Activated T-helper 17 cell treated with anti-CD3 and anti-CD28 coated beads, Interleukin-2, amount 50 U/mL, for 72 hours (primary cell): Measurements from ENCODE around the gene CORO2A. TPM values are rescaled to one million over a fixed set of nuclear protein-coding genes. Genes with fewer than 3 reads are reported as not detected.

Source experiments
- ATAC-seq: fragments of 150-1000 bp; cut with Tn5 transposase; replicated peaks from 2 replicates; pipeline ENCODE4 v1.10.0; 2021; ENCODE audit warnings: mild to moderate bottlenecking, moderate library complexity
- H3K27ac Mint-ChIP-seq: one replicate; pipeline ENCODE4 v1.8.0; 2022; ENCODE audit warnings: mixed read lengths
- H3K27me3 Mint-ChIP-seq: one replicate; pipeline ENCODE4 v1.8.0; 2022; ENCODE audit warnings: mixed read lengths
- H3K36me3 Mint-ChIP-seq: one replicate; pipeline ENCODE4 v1.8.0; 2022; ENCODE audit warnings: low read depth, mild to moderate bottlenecking, mixed read lengths
- H3K4me1 Mint-ChIP-seq: one replicate; pipeline ENCODE4 v1.8.0; 2022; ENCODE audit warnings: mixed read lengths
- H3K4me3 Mint-ChIP-seq: one replicate; pipeline ENCODE4 v1.8.0; 2022; ENCODE audit warnings: mild to moderate bottlenecking, mixed read lengths
- H3K9me3 Mint-ChIP-seq: one replicate; pipeline ENCODE4 v1.8.0; 2022; ENCODE audit warnings: mixed read lengths
- total RNA-seq, 2 donors: library from RNA; stranded (reverse); gene quantifications; one replicate each; pipeline ENCODE4 v1.2.3, GENCODE V29; 2022

CORO2A gene
- total RNA-seq, 2 donors from 2014 or later = 9.9 to 18.2 TPM

DNA sequence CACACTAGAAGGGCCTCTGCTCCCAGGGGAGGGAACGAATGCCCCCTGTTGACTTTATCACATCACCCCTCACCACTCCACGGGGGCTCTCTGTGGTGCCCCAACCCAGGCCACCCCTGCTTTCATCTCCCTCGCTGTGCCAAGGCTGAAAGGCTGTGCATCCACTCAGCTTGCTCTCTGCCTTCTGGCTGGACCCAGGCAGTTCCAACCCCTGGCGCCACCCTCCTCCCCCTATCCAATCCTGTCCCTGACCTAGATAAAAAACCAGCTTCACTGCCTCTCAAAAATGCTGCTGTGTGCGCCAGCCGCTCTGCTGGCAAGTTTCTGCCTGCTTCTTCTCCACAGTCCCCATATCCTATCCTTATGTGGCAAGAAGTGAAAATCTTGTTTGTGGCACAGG lies 22.4 kb upstream of the CORO2A start:
- Mint-ChIP-seq H3K9me3 (no peaks in the 10 kb centered on the region), H3K4me3 (no peak overlapping the region), H3K4me1 (no peaks in the 10 kb centered on the region), H3K27me3 (no peaks in the 10 kb centered on the region), H3K27ac (peak overlapping the region; percentile 13), H3K36me3 (peaks cover 15% of the 10 kb centered on the region)
- ATAC-seq = no peak

DNA sequence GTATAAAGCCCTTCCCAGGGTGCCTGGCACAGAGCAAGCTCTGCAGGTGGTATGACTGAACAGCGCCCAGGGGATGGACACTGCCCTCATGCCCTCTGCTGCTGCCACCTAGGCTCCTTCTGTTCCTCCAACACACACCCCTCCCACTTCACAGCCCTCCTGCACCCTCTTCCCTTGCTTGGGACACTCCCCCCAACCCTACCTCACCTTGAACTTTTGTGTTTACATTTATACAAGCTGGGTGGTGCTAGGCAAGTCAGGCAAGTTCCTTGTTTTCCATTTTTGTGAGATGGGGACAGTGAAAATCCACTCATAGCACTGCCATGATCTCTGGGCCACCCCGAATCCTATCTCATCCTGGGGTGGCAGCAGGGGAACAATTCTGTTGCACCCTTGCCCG lies 18.8 kb upstream of the CORO2A start:
- no peak for ATAC-seq
- H3K27ac Mint-ChIP-seq = no peak overlapping the region
- no peaks in the 10 kb centered on the region for H3K27me3 Mint-ChIP-seq
- H3K4me1 Mint-ChIP-seq = no peaks in the 10 kb centered on the region
- H3K9me3 Mint-ChIP-seq = no peaks in the 10 kb centered on the region
- peaks cover 5% of the 10 kb centered on the region for H3K36me3 Mint-ChIP-seq
- H3K4me3 Mint-ChIP-seq = no peak overlapping the region

- peaks cover 5% of the 10 kb centered on the region for H3K36me3 Mint-ChIP-seq
- no peak for ATAC-seq
- H3K27ac Mint-ChIP-seq = no peak overlapping the region
- no peaks in the 10 kb centered on the region for H3K27me3 Mint-ChIP-seq
- no peak overlapping the region for H3K4me3 Mint-ChIP-seq
- H3K9me3 Mint-ChIP-seq = no peaks in the 10 kb centered on the region
- no peaks in the 10 kb centered on the region for H3K4me1 Mint-ChIP-seq
Observed at GRCh38 chr9:98210435-98210834, 18.0 kb upstream of the CORO2A start.

DNA sequence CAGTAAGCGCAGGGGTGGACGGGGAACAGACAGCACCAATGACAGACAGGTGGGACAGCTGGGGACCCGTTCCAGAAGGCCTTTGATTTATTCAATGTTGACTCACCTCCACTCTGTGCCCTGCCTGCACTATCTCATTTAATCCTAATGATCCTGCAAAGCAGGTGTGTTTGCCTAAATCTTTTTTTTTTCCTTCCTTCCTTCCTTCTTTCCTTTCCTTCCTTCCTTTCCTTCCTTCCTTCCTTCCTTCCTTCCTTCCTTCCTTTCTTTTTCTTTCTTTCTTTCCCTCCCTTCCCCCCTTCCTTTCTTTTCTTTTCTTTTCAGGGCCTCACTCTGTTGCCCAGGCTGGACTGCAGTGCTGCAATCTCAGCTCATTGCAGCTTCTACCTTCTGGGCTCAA lies 17.1 kb upstream of the CORO2A start:
- H3K27me3 Mint-ChIP-seq = no peaks in the 10 kb centered on the region
- H3K27ac Mint-ChIP-seq = no peak overlapping the region
- H3K4me3 Mint-ChIP-seq = no peak overlapping the region
- H3K4me1 Mint-ChIP-seq = no peaks in the 10 kb centered on the region
- H3K36me3 Mint-ChIP-seq = no peaks in the 10 kb centered on the region
- H3K9me3 Mint-ChIP-seq = no peaks in the 10 kb centered on the region
- no peak for ATAC-seq

DNA sequence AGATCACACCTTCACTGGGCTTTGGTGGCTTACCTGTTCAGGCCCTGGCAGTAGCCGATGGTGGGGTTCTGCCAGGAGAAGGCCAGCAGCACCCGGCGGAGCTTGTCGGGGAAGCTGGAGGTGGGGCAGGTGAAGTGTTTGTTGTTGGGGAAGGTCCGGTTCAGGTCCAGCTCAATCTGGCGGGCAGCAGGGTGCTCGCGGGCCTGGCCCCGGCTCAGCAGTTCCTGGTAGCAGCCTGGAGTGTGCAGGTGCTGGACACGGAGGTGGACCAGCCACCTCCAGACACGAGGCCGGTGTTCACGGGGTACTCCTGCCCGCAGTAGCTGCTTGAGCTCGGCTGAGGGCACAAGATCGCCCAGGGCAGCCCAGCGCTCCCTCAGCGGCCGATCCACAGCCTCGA lies 16.2 kb upstream of the CORO2A start:
- no peaks in the 10 kb centered on the region for H3K4me1 Mint-ChIP-seq
- H3K27me3 Mint-ChIP-seq = no peaks in the 10 kb centered on the region
- no peaks in the 10 kb centered on the region for H3K36me3 Mint-ChIP-seq
- no peak overlapping the region for H3K4me3 Mint-ChIP-seq
- H3K27ac Mint-ChIP-seq = no peak overlapping the region
- H3K9me3 Mint-ChIP-seq = no peaks in the 10 kb centered on the region
- ATAC-seq = no peak

DNA sequence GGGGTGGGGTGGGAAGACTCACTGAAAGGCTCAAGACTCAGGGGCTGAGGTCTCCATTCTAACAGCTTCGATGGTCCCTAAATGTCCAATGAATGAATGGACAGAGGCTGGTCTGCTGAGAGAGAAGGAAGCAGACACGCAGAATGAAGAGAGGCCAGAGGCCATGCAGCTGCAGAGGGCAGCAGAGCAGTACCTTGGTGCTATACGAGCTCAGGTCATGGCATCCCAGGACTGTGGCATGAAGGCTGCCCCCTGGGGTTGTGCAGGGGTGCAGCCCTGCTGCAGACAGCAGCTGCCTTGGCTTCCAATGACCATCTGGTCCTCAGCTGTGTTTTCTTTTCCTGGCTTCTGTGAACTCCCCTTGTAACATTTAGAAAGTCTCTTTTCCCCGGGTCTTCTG lies 15.2 kb upstream of the CORO2A start:
- ATAC-seq = no peak
- Mint-ChIP-seq H3K36me3 (no peaks in the 10 kb centered on the region), H3K4me1 (no peaks in the 10 kb centered on the region), H3K27me3 (no peaks in the 10 kb centered on the region), H3K9me3 (no peaks in the 10 kb centered on the region), H3K4me3 (no peak overlapping the region), H3K27ac (no peak overlapping the region)

- ATAC-seq = no peak
- no peaks in the 10 kb centered on the region for H3K9me3 Mint-ChIP-seq
- no peak overlapping the region for H3K4me3 Mint-ChIP-seq
- H3K27me3 Mint-ChIP-seq = no peaks in the 10 kb centered on the region
- H3K4me1 Mint-ChIP-seq = no peaks in the 10 kb centered on the region
- H3K27ac Mint-ChIP-seq = no peak overlapping the region
- H3K36me3 Mint-ChIP-seq = no peaks in the 10 kb centered on the region
Observed at GRCh38 chr9:98206754-98207153, 14.3 kb upstream of the CORO2A start.

GRCh38 chr9:98204692-98205091 lies 12.3 kb upstream of the CORO2A start:
- Mint-ChIP-seq H3K4me3 (no peak overlapping the region), H3K36me3 (no peaks in the 10 kb centered on the region), H3K9me3 (no peaks in the 10 kb centered on the region), H3K4me1 (no peaks in the 10 kb centered on the region), H3K27ac (no peak overlapping the region), H3K27me3 (no peaks in the 10 kb centered on the region)
- ATAC-seq = no peak

DNA sequence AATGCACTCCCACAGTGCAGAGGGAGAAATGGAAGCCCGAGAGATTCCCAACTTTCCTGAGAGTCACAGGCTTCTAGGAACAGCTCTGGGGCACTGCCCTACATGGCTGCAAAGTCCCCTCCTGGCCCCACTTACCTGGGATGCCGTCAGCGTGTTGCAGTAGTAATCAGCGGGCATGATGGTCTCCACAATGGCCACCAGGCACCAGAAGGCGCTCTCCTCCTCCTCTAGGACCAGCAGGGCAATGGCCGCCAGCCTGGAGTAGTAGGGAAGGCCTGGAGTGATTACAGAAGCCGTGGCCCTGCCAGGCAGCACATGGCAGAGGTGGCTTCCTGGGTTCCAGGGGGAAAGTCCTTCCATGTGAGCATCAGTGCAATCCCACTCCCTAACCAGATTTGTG lies 10.7 kb upstream of the CORO2A start:
- Mint-ChIP-seq H3K36me3 (no peaks in the 10 kb centered on the region), H3K4me1 (no peaks in the 10 kb centered on the region), H3K9me3 (no peaks in the 10 kb centered on the region), H3K27ac (no peak overlapping the region), H3K27me3 (no peaks in the 10 kb centered on the region), H3K4me3 (no peak overlapping the region)
- ATAC-seq = no peak

DNA sequence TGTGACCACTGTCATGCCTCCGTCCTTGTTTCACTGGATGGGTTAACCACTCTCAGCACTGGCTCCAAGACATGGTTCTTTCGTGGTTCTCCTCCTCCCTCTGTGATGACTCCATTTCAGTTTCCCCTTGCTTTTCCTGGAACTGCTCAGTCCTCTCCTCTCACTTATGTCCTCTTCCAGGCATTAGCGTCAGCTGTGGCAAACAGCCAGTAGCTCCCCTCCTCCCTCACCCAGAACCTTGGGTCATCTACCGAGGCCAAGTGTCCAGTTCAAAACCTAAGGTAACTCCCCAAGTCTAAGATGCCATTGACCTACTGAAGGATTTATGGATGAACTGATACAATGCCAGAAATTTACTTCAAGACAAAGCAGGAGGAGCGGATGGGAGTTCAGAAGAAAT lies 9.8 kb upstream of the CORO2A start:
- Mint-ChIP-seq H3K27me3 (no peaks in the 10 kb centered on the region), H3K4me1 (no peaks in the 10 kb centered on the region), H3K4me3 (no peak overlapping the region), H3K27ac (no peak overlapping the region), H3K9me3 (no peaks in the 10 kb centered on the region), H3K36me3 (no peaks in the 10 kb centered on the region)
- no peak for ATAC-seq

DNA sequence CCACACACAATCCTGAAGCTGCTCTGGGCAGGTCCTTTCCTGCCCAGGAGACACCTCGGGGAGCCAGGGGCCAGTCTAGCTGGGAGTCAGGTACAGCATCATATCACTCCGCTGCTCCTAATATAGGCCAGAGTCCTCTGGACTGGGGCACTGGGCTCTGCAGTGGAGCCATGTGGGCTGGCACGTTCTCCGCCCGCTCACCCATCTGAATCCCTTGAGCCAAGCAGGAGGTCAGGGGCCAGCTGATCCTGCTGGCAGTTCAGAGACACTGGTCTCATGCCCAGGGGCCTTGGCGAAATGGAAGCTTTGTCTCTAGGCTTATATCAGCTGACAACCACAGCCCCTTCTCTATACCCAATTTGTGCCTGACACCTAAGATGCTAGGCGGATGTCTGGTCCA lies 9.3 kb upstream of the CORO2A start:
- Mint-ChIP-seq H3K27me3 (no peaks in the 10 kb centered on the region), H3K9me3 (no peaks in the 10 kb centered on the region)
- ATAC-seq = no peak

GRCh38 chr9:98201102-98201501 lies 8.7 kb upstream of the CORO2A start:
- Mint-ChIP-seq H3K27me3 (no peaks in the 10 kb centered on the region), H3K9me3 (no peaks in the 10 kb centered on the region), H3K36me3 (no peaks in the 10 kb centered on the region), H3K27ac (peak overlapping the region; percentile 48), H3K4me3 (no peak overlapping the region), H3K4me1 (no peaks in the 10 kb centered on the region)
- ATAC-seq = no peak

More for the DNA sequence above, 9.3 kb upstream of the CORO2A start:
- Mint-ChIP-seq H3K4me3 (no peak overlapping the region), H3K4me1 (no peaks in the 10 kb centered on the region), H3K36me3 (no peaks in the 10 kb centered on the region), H3K27ac (no peak overlapping the region)

DNA sequence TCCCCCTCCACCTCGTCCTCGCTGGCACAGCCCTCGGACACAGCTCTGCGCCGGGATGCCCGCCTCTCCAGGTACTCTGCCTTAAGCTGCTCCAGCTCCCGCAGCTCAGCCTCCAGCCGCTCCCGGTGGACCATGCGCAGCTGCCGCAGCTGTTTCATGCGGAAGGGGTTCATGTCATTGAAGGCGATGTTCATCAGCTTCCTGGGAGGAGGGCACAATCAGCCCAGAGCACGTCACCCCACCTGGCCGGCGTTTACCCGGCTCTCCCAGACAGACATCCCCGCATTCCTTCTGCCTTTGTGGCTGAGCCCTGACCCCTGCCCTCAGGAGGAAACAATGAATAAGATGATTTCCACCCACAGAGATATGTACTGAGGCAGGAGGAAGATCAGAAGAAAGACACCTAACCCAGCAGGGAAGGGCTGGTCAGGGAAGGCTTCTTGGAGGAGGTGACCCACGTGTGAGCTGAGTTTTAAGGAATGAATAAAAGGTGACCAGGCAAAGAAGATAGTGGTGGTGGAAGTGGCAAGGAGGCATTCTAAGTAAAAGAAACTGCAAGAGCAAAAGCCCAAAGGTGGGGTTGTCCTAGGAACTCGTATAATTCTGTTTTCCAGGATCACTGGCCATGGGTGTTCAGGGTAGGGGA lies 7.1 kb upstream of the CORO2A start:
- ATAC-seq = no peak
- no peaks in the 10 kb centered on the region for H3K27me3 Mint-ChIP-seq
- no peak overlapping the region for H3K27ac Mint-ChIP-seq
- H3K4me3 Mint-ChIP-seq = no peak overlapping the region
- H3K9me3 Mint-ChIP-seq = no peaks in the 10 kb centered on the region
- no peaks in the 10 kb centered on the region for H3K36me3 Mint-ChIP-seq
- no peaks in the 10 kb centered on the region for H3K4me1 Mint-ChIP-seq

DNA sequence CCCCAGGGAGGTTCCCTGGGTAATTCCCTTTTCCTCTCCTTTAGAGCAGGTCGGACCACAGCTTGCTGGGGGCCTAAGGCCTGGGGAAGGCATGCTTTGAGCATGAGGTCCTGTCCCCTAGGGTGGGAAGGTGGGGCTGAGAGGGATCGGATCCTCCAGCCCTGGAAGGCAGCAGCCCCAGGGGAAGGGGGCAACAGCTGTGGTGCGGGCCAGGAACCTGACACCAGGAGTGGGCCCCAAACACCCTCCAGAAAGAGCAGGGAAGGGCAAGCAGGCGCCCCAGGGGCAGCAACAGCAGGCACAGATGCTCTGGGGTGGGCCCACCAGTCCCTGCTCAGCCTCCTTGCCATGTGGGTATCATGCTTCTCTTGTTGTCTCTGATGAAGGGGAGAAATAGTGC lies 3.2 kb upstream of the CORO2A start:
- Mint-ChIP-seq H3K36me3 (no peaks in the 10 kb centered on the region), H3K27ac (no peak overlapping the region), H3K27me3 (no peaks in the 10 kb centered on the region), H3K4me3 (no peak overlapping the region), H3K4me1 (no peaks in the 10 kb centered on the region), H3K9me3 (no peaks in the 10 kb centered on the region)
- ATAC-seq = no peak

DNA sequence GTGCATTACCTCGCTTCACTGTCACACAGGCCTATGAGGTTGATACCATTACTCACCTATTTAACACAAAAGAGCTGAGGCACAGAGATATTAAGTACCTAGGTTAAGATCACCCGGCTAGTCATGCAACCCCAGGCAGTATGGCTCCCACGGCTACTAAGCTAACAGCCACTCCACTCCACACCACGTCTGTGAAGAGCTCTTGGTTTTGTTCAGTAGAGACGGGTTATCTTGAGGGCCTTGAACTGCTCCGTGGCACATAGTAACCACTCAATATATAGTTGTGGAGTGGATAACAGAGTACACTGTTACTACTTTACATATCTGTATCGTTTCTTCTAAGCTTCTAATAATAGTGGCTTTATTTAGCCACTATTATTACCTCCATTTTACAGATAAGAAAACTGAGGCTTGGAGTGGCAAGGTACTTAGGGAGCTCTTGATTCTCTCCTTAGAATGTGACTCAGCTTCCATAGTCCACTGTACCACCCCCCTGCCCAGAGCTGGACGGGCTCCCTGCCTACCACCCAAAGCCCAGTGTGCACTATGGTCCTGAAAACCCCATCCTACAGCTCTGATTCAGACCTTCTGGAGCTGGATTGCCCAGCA lies 1.0 kb upstream of the CORO2A start:
- peaks cover 6% of the 10 kb centered on the region for H3K4me1 Mint-ChIP-seq
- H3K36me3 Mint-ChIP-seq = no peaks in the 10 kb centered on the region
- H3K27ac Mint-ChIP-seq = peak overlapping the region; percentile 57
- no peaks in the 10 kb centered on the region for H3K9me3 Mint-ChIP-seq
- no peaks in the 10 kb centered on the region for H3K27me3 Mint-ChIP-seq
- H3K4me3 Mint-ChIP-seq = peak overlapping the region; percentile 81
- no peak for ATAC-seq
